Erythroblast (primary cell): ENCODE data around the gene TNIK.

Experiments used
- GATA1 ChIP-seq: IDR thresholded peaks from 2 replicates; pipeline ENCODE4 v1.6.1; 2011; ENCODE audit warnings: low read depth, mild to moderate bottlenecking, control low read depth, low read length, moderate library complexity
- POLR2A ChIP-seq: IDR thresholded peaks from 2 replicates; pipeline ENCODE4 v1.6.1; 2011; ENCODE audit warnings: mild to moderate bottlenecking, low read length

- TF ChIP-seq POLR2A (no peak), GATA1 (no peak)
Observed at GRCh38 chr3:171372694-171373093, 87.5 kb downstream of the TNIK start.
